RWPE2 (cell line): ENCODE measurements around the gene AK1.

Experiments used
- ATAC-seq: fragments of 200-7000 bp; cut with Tn5 transposase; 3 replicates; pipeline ENCODE4 v1.9.1; 2021; ENCODE audit warnings: low read depth
- DNase-seq: peaks from one replicate; pipeline ENCODE4 v3.0.0-alpha.2; 2020; ENCODE audit warnings: low spot score
- H3K27ac ChIP-seq: fragments of 450-650 bp; 2 replicates; pipeline ENCODE4 v1.5.1; 2017; ENCODE audit warnings: mild to moderate bottlenecking; ENCODE audit not compliant: poor library complexity, severe bottlenecking
- H3K27me3 ChIP-seq: fragments of 250-450 bp; sonication (Bioruptor Pico); 2 replicates; pipeline ENCODE4 v1.5.1; 2021; ENCODE audit warnings: mild to moderate bottlenecking, moderate library complexity; ENCODE audit not compliant: insufficient read depth, poor library complexity, severe bottlenecking
- H3K36me3 ChIP-seq: fragments of 250-450 bp; sonication (Bioruptor Pico); 2 replicates; pipeline ENCODE4 v1.5.1; 2020; ENCODE audit warnings: low read depth, mild to moderate bottlenecking, moderate library complexity
- H3K4me1 ChIP-seq: fragments of 250-450 bp; sonication (Bioruptor Pico); 2 replicates; pipeline ENCODE4 v1.5.1; 2021; ENCODE audit warnings: mild to moderate bottlenecking, moderate library complexity; ENCODE audit not compliant: insufficient read depth, poor library complexity, severe bottlenecking
- H3K4me3 ChIP-seq: fragments of 250-450 bp; sonication (Bioruptor Pico); 2 replicates; pipeline ENCODE4 v1.5.1; 2021; ENCODE audit warnings: mild to moderate bottlenecking, moderate library complexity; ENCODE audit not compliant: severe bottlenecking
- H3K9me3 ChIP-seq: fragments of 250-450 bp; sonication (Bioruptor Pico); 2 replicates; pipeline ENCODE4 v1.5.1; 2021; ENCODE audit warnings: mild to moderate bottlenecking, moderate library complexity; ENCODE audit not compliant: severe bottlenecking
- TF ChIP-seq, protein P1 (sequence below): fragments of 450-650 bp; IDR thresholded peaks from one replicate; pipeline ENCODE4 v1.5.1; 2017; ENCODE audit warnings: mild to moderate bottlenecking, moderate library complexity; ENCODE audit not compliant: poor library complexity, severe bottlenecking

AK1 gene

DNA sequence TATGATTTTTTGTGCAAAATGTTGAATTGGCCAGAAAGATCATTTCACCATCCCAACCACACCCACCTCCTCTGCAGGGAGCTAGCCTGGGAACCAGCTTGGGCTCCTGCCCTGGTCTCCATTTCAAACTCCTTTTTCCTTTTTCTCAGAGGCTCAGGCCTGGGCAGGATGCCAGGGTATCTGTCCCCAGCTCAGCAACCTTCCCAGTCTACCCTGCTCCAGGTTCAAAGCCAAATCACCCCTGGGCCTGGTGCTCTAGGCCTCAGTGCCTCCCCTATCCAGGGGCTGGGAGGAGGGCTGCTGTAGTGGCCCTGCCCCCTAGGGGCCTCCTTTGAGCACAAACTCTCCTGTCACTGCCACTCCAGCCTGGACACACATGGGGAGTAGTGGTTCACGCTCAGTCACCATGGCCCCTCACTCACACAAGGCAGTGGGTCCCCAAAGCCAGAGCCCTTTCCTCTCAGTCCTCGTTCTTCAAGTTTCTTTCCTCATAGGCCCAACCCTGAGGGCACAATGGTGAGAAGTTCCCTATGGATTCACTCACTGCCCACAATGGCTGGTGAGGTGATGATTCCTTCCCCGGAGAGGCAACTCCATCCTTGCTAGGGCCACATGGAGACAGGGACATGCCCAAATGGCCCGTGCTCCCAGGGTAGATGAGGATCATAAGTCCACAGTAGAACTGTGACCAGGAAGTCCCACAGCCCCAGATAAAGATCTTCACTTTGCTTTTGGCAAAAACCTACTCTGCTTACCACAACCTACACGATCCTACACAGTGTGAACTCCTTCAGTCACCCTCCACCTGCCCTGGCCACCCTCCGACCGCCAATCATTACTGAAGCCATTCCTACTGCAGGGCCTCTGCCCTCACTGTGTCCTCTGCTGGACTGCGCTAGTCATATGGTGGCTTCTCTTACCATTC lies 41.0 kb upstream of the AK1 start:
- no peak for DNase-seq
- peak overlapping the region; percentile 73 for H3K27ac ChIP-seq

DNA sequence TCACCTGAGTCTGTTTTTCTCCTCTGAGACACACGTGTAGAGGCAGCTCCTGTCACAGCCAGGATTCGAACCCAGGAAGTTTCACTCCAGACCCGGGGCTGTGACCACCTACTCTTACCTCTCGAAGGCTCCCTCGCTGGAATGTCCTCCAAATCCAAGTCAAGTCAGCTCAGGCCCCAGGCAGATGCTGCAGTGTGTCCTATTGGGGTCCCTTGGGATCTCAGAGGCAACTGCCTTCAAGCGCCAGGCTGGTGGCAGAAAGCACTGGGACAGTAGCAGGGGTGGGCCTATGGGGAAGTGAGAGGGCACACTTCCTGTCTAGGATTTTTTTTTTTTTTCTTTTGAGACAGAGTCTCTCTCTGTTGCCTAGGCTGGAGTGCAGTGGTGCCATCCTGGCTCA lies 40.1 kb upstream of the AK1 start:
- peak overlapping the region; percentile 73 for H3K27ac ChIP-seq

More for the DNA sequence above, 41.0 kb upstream of the AK1 start:
- TF ChIP-seq, protein P1, sequence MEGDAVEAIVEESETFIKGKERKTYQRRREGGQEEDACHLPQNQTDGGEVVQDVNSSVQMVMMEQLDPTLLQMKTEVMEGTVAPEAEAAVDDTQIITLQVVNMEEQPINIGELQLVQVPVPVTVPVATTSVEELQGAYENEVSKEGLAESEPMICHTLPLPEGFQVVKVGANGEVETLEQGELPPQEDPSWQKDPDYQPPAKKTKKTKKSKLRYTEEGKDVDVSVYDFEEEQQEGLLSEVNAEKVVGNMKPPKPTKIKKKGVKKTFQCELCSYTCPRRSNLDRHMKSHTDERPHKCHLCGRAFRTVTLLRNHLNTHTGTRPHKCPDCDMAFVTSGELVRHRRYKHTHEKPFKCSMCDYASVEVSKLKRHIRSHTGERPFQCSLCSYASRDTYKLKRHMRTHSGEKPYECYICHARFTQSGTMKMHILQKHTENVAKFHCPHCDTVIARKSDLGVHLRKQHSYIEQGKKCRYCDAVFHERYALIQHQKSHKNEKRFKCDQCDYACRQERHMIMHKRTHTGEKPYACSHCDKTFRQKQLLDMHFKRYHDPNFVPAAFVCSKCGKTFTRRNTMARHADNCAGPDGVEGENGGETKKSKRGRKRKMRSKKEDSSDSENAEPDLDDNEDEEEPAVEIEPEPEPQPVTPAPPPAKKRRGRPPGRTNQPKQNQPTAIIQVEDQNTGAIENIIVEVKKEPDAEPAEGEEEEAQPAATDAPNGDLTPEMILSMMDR, result peak; percentile 6
- no peak for ATAC-seq
- no peak overlapping the region for H3K4me3 ChIP-seq
- H3K9me3 ChIP-seq, result no peaks in the 10 kb centered on the region
- H3K36me3 ChIP-seq, result peaks cover 7% of the 10 kb centered on the region
- no peaks in the 10 kb centered on the region for H3K27me3 ChIP-seq
- peaks cover 33% of the 10 kb centered on the region for H3K4me1 ChIP-seq

DNA sequence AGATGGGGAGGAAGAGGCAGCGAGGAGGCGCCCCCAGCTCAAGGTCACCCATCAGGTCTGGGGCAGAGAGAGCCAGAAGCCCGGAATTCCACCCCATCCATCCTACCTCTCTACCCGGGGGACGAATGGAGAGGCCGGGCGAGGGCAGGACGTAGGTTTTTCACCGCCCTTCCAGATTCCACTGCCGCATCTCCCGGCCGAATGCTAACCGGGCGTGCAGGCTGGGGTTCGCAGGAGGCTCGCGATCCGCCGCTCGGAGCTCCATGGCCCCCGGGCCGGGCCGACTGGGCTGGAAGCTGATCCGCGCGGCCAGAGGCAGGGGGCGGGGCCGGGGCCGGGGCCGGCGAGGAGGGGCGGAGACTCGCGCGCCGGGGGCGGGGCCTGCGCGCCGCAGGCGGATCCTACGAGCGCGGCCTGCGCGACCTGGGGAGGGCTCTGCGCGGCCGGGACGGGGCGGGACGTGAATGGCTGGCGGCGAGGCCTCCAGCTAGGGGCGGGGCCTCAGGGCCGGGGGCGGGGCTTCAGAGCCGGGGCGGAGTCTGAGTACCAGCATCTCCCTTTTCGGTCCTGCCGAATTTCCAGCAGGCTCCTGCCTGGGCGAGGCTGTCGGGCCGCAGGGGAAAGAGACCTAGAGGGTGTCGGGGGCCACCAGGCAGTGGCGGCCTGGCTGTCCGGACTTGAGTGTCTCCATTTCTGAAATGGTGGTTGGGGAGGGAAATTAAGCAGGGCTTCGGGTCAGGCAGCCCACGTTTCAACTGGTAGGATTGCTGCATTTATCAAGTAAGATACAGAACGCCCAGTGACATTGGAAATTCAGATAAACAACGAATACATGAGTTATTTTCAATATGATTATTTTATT lies 39.5 kb upstream of the AK1 start, which contains the start of gene ST6GALNAC4:
ST6GALNAC4 (minus strand) TSS at position 322 of the 862 bp plus-strand sequence. CDS start 622 bp downstream, outside the sequence.
- Histone ChIP-seq H3K4me3 (peak within 1 kb of the TSS; percentile 46), H3K27me3 (no peaks in the 10 kb centered on the region), H3K9me3 (no peaks in the 10 kb centered on the region), H3K4me1 (peaks cover 31% of the 10 kb centered on the region), H3K36me3 (peaks cover 12% of the 10 kb centered on the region), H3K27ac (peak within 1 kb of the TSS; percentile 73)
- DNase-seq (no peak), ATAC-seq (peak; percentile 65)
- TF ChIP-seq, protein P1, result no peak

More for the DNA sequence above, 40.1 kb upstream of the AK1 start:
- DNase-seq, result no peak
- H3K27me3 ChIP-seq, result no peaks in the 10 kb centered on the region
- peaks cover 31% of the 10 kb centered on the region for H3K4me1 ChIP-seq
- H3K4me3 ChIP-seq, result no peak overlapping the region
- ATAC-seq, result no peak
- peaks cover 11% of the 10 kb centered on the region for H3K36me3 ChIP-seq
- TF ChIP-seq, protein P1, result no peak
- H3K9me3 ChIP-seq, result no peaks in the 10 kb centered on the region

DNA sequence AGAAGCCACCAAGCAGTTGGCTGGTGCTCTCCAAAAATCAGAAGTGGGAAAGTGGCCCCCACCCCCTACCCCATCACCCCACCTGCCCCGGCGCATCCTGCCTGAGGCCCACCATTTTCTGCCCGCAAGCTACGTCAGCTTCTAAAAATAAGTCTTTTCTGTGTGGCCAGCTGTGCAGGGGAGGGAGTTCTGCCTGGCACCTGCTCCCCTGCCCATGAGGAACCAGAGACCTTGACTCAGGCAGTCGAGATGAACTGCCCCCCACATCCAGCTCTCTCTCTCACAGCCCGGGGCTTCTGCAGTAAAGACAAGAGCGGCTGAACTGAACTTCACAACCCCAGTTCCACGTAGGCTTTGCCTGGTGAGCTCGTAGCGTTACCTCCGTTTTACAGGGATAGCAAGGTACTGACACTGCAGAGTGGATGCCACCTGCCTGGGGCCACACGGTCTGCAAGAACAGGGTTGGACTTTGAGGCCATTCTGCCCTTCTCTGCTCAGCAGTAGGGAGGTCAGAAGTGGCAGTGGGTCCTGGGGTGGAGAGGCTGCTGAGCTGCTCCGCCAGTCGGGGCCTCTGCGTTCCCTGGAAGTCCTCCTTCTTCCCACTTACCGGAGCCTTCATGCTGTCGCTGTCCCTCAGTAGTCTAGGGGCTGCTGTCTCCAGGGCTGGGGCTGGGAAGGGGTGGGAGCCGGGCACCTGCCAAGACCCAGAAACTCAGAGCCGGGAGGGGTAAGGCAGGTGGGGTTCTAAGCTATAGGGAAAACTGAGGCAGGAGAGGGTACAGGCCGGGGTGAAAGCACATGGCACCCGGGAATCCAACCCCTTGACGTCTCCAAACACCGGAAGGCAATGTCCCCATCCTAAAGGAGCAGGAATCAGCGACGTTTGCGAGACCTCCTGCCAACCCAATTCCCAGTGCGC lies 38.6 kb upstream of the AK1 start:
- Histone ChIP-seq H3K27ac (no peak overlapping the region), H3K27me3 (no peaks in the 10 kb centered on the region), H3K4me1 (peaks cover 31% of the 10 kb centered on the region), H3K9me3 (no peaks in the 10 kb centered on the region), H3K4me3 (peak overlapping the region; percentile 46), H3K36me3 (peaks cover 19% of the 10 kb centered on the region)
- DNase-seq (no peak), ATAC-seq (no peak)
- TF ChIP-seq, protein P1, result no peak
